Pancreas (tissue), 10 donors: ENCODE data around the gene NEURL3. TPM values are rescaled to one million over a fixed set of nuclear protein-coding genes. Genes with fewer than 3 reads are reported as not detected.

Experiments used
- ATAC-seq, 4 donors: fragments of 200-7000 bp; cut with Tn5 transposase; one replicate each; pipeline versions ENCODE4 v1.8.0 to v1.9.1; 2020; ENCODE audit warnings: mild to moderate bottlenecking in 4 of 4, moderate library complexity in 4 of 4
- DNase-seq, 6 donors: peaks; one replicate each; pipeline ENCODE4 v3.0.0-alpha.2; 2020
- FAIRE-seq: peaks from 2 replicates; lab custom pipeline; 2012; peaks lifted over from hg19 to GRCh38; lab: Jason Lieb, UNC
- H3K27ac ChIP-seq, 4 donors: fragments of 200-600 bp; sonication (generic); 1 replicate in 3 of 4; 2 replicates in 1 of 4; pipeline versions ENCODE4 v1.5.0 to v1.8.0; 2020
- H3K27me3 ChIP-seq, 4 donors: fragments of 200-600 bp; one replicate each; pipeline ENCODE4 v1.8.0; 2021
- H3K36me3 ChIP-seq, 3 donors: fragments of 200-600 bp; sonication (generic) in 1 of 3; one replicate each; pipeline versions ENCODE4 v1.5.0 to v1.8.0; 2020 to 2021
- H3K4me1 ChIP-seq, 3 donors: fragments of 200-600 bp; one replicate each; pipeline ENCODE4 v1.8.0; 2021
- H3K4me3 ChIP-seq, 4 donors: fragments of 200-600 bp; sonication (generic) in 2 of 4; one replicate each; pipeline versions ENCODE4 v1.5.0 to v1.8.0; 2020 to 2021
- H3K9me3 ChIP-seq, 4 donors: fragments of 200-600 bp; one replicate each; pipeline ENCODE4 v1.8.0; 2021
- WGBS, 2 donors: extraction: QIAGEN DNeasy Blood & Tissue Kit; methylation state at CpG; one replicate each; pipeline ENCODE4 v1.1.7; 2013; 5-methylcytosine and 5-hydroxymethylcytosine counted together
- intact Hi-C, 3 donors: fragments of 100-400 bp; cut with DNase I; formaldehyde crosslinking; loops; one replicate each; pipeline versions ENCODE4 v1.11.1 to v1.14.2; 2022
- polyA plus RNA-seq, 2 donors: library from polyadenylated mRNA; stranded (reverse); fragments of 200-250 nt; gene quantifications; one replicate each; pipeline ENCODE4 v1.2.3, GENCODE V29; 2013
- total RNA-seq, 6 donors: library from RNA; stranded (reverse); fragmentation: NEBNext Ultra II Directional in 4 of 6; extraction: Animal tissue kit (Norgen Biotek cat#: 25700) in 4 of 6; gene quantifications; one replicate each; pipeline versions ENCODE4 v1.2.1 to v1.2.4, GENCODE V29; 2021 to 2023
- TF ChIP-seq, protein P1 (sequence below), 4 donors: fragments of 200-600 bp; sonication (generic) in 3 of 4; IDR thresholded peaks; one replicate each; pipeline versions ENCODE4 v1.5.0 to v1.8.0; 2021; ENCODE audit warnings: antibody characterized with exemption in 4 of 4
- donor health status: healthy with polysubstance abuse.
- donor health status: DM: no; HTN: no; CAD: no; lungs with moderate emphysema.
- donor health status: DM: no; HTN: no; CAD: no.
- donor health status: control.
- donor health status: control.
- donor health status: Bipolar disorder and iron deficiency.
- donor health status: DM: yes; HTN: yes; CAD: no.
- donor health status: DM: no; HTN: no; CAD: no.
- donor health status: DM: no; HTN: no; CAD: no.
- donor health status: DM: yes; HTN: yes; CAD: no.

The NEURL3 gene
- total and polyA plus RNA-seq, 8 donors = 8.6 to 73.5 (median 18.6) TPM

DNA sequence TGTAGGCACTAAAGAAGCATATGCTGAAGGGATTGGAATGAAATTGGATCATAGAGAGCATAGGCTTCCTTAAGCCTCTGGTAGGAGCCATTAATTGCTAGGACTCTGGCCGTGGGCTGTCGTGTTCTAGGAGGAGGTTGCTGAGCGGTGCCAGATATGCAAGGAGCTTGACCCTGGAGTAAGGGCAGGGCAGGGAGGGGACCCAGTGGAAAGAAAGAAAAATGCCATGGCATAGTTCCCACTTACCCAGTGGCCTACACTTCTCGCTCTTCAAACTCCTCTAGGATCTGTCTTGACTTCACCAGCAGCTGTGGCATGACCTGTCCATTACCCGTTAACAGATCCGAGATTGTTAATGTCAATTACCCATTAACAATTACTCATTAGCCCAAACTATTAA lies 53.1 kb downstream of the NEURL3 start:
- TF ChIP-seq, protein P1, sequence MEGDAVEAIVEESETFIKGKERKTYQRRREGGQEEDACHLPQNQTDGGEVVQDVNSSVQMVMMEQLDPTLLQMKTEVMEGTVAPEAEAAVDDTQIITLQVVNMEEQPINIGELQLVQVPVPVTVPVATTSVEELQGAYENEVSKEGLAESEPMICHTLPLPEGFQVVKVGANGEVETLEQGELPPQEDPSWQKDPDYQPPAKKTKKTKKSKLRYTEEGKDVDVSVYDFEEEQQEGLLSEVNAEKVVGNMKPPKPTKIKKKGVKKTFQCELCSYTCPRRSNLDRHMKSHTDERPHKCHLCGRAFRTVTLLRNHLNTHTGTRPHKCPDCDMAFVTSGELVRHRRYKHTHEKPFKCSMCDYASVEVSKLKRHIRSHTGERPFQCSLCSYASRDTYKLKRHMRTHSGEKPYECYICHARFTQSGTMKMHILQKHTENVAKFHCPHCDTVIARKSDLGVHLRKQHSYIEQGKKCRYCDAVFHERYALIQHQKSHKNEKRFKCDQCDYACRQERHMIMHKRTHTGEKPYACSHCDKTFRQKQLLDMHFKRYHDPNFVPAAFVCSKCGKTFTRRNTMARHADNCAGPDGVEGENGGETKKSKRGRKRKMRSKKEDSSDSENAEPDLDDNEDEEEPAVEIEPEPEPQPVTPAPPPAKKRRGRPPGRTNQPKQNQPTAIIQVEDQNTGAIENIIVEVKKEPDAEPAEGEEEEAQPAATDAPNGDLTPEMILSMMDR (IDR thresholded peaks at IDR 0.05) = no peak

DNA sequence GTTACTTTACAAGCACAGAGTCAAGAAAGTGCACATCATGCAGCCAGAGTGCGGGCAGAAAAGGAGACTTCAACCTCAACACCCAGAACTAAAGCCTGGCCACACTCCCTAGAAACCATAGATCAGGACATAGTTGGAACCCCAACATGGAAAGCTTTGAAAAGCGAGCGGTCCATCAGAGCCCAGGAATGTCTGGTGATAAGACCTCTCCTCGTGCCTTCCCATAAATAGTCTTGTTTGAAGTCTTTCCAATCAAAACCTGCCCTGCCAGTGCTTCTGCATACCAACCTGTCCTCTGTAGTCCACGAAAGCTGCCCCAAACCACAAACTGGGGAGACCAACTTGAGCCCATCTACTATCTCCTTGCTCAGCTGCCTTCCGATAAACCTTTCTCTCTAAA lies 55.5 kb downstream of the NEURL3 start:
- no peaks in the 10 kb centered on the region for H3K9me3 ChIP-seq
- H3K4me3 ChIP-seq = no peak overlapping the region
- intact Hi-C loops = no loop called here
- H3K36me3 ChIP-seq = no peaks in the 10 kb centered on the region
- DNase-seq (no peak), FAIRE-seq (no peak), ATAC-seq (peak in 1 of 4 donors; percentile 81)
- WGBS, 2 donors = 57 to 61% methylated on average over 6 of the region's 6 CpGs
- no peaks in the 10 kb centered on the region for H3K4me1 ChIP-seq
- TF ChIP-seq, protein P1 (IDR thresholded peaks at IDR 0.05) = no peak
- H3K27me3 ChIP-seq = no peaks in the 10 kb centered on the region
- peak overlapping the region in 1 of 4 donors; percentile 39 for H3K27ac ChIP-seq

More for the DNA sequence above, 53.1 kb downstream of the NEURL3 start:
- Histone ChIP-seq H3K27ac (no peak overlapping the region), H3K27me3 (no peaks in the 10 kb centered on the region), H3K9me3 (no peaks in the 10 kb centered on the region), H3K4me3 (no peak overlapping the region), H3K4me1 (no peaks in the 10 kb centered on the region), H3K36me3 (no peaks in the 10 kb centered on the region)
- intact Hi-C loops = no loop called here
- 72 to 75% methylated on average over 6 of the region's 6 CpGs for WGBS, 2 donors
- DNase-seq (no peak), ATAC-seq (no peak), FAIRE-seq (no peak)

DNA sequence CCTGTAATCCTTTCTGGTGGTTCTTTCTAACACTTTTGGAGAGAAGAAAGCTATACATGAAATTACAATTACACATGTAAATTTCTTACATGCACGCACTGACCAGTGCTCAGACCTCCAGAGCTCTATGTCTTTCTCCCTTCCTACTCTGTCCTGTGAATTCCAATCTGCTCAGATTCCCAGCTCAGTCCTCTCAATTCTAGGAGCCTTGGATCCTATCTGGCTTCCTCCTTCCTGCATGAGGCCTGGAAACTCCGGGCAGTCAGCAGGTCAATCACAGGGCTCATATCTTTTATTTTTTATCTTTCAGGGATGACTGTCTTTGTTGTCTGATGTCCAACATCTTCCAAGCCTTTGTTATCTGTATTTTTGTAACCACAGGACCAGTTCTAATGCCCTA lies 56.0 kb downstream of the NEURL3 start:
- peak in 1 of 4 donors; percentile 55 for ATAC-seq

DNA sequence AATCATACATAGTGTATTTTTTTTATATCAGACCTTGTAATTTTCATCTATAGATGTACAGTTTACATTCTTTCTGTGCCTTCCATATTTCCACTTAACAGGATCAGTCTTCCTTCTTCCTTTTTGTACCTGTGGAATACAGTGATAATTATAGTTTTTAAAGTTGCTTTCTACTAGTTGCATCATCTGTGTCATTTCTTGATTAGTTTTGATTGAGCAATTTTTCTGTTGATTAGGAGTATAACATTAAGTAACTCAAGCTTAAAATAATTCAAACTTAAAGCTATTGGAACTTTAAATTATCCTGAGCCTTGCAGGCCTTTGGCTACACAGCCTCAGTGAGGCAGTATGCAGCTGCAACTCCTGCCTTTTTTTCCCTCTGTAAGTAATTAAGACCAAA lies 57.4 kb downstream of the NEURL3 start:
- Histone ChIP-seq H3K36me3 (no peaks in the 10 kb centered on the region), H3K9me3 (no peaks in the 10 kb centered on the region), H3K4me3 (no peak overlapping the region), H3K27ac (no peak overlapping the region), H3K4me1 (no peaks in the 10 kb centered on the region), H3K27me3 (no peaks in the 10 kb centered on the region)
- TF ChIP-seq, protein P1 (IDR thresholded peaks at IDR 0.05) = no peak
- intact Hi-C loops = no loop called here
- FAIRE-seq (no peak), DNase-seq (no peak), ATAC-seq (no peak)

More for the DNA sequence above, 56.0 kb downstream of the NEURL3 start:
- Histone ChIP-seq H3K4me3 (no peak overlapping the region), H3K27me3 (no peaks in the 10 kb centered on the region), H3K9me3 (no peaks in the 10 kb centered on the region), H3K27ac (peak overlapping the region in 1 of 4 donors; percentile 39), H3K36me3 (no peaks in the 10 kb centered on the region), H3K4me1 (no peaks in the 10 kb centered on the region)
- intact Hi-C loops = no loop called here
- FAIRE-seq (no peak), DNase-seq (no peak)
- 60 to 67% methylated on average over 2 of the region's 2 CpGs for WGBS, 2 donors
- TF ChIP-seq, protein P1 (IDR thresholded peaks at IDR 0.05) = no peak

Other genes starting within 250 kb of the NEURL3 start
- 10 to 100 TPM; 20.1 to 38.4 (median 24.9) TPM for gene TMEM127, start 239.4 kb downstream of the NEURL3 start, total RNA-seq
- 10 to 100 TPM in 1 of 2 donors, 1 to 10 TPM in 1; 8.2 to 12.6 TPM for gene TMEM127, start 239.4 kb downstream of the NEURL3 start, polyA plus RNA-seq
- gene CIAO1, start 239.1 kb downstream of the NEURL3 start, total RNA-seq = 10 to 100 TPM; 25.2 to 34.4 (median 29.3) TPM
- gene CIAO1, start 239.1 kb downstream of the NEURL3 start, polyA plus RNA-seq = 10 to 100 TPM; 25.0 to 40.0 TPM
- 10 to 100 TPM; 42.1 to 60.1 (median 47.8) TPM for gene SNRNP200, start 199.8 kb downstream of the NEURL3 start, total RNA-seq
- gene SNRNP200, start 199.8 kb downstream of the NEURL3 start, polyA plus RNA-seq = 10 to 100 TPM; 51.4 to 87.7 TPM
- 1 to 10 TPM in 2 of 6 donors, under 1 TPM in 4; 0.39 to 1.4 (median 0.77) TPM for gene ITPRIPL1, start 180.0 kb downstream of the NEURL3 start, total RNA-seq
- under 1 TPM; 0.38 to 0.49 TPM for gene ITPRIPL1, start 180.0 kb downstream of the NEURL3 start, polyA plus RNA-seq
- under 1 TPM; 0.12 to 0.81 (median 0.39) TPM for gene NCAPH, start 169.6 kb downstream of the NEURL3 start, total RNA-seq
- gene NCAPH, start 169.6 kb downstream of the NEURL3 start, polyA plus RNA-seq = under 1 TPM; 0.05 to 0.23 TPM
- 10 to 100 TPM in 1 of 6 donors, 1 to 10 TPM in 5; 3.3 to 12.0 (median 4.2) TPM for gene ARID5A, start 31.4 kb upstream of the NEURL3 start, total RNA-seq
- gene ARID5A, start 31.4 kb upstream of the NEURL3 start, polyA plus RNA-seq = 10 to 100 TPM; 13.7 to 20.7 TPM
- 10 to 100 TPM; 14.8 to 28.9 (median 18.2) TPM for gene KANSL3, start 133.0 kb upstream of the NEURL3 start, total RNA-seq
- gene KANSL3, start 133.0 kb upstream of the NEURL3 start, polyA plus RNA-seq = 10 to 100 TPM; 20.0 to 27.8 TPM
- gene FER1L5, start 137.4 kb upstream of the NEURL3 start, total RNA-seq = 1 to 10 TPM in 3 of 6 donors, under 1 TPM in 3; 0.93 to 1.5 (median 1.2) TPM
- 1 to 10 TPM; 1.2 to 3.2 TPM for gene FER1L5, start 137.4 kb upstream of the NEURL3 start, polyA plus RNA-seq
- gene LMAN2L, start 234.7 kb upstream of the NEURL3 start, total RNA-seq = 10 to 100 TPM in 1 of 6 donors, 1 to 10 TPM in 5; 5.4 to 15.8 (median 6.8) TPM
- 10 to 100 TPM in 1 of 2 donors, 1 to 10 TPM in 1; 6.8 to 12.4 TPM for gene LMAN2L, start 234.7 kb upstream of the NEURL3 start, polyA plus RNA-seq